Cerebellar nuclear complex (tissue), 1 donor: ENCODE data around the gene ENPP7.

Experiments
- DNase-seq, 2 experiments: peaks; one replicate each; lab custom pipeline; 2025; lab: John Stamatoyannopoulos, UW

The ENPP7 gene

DNA sequence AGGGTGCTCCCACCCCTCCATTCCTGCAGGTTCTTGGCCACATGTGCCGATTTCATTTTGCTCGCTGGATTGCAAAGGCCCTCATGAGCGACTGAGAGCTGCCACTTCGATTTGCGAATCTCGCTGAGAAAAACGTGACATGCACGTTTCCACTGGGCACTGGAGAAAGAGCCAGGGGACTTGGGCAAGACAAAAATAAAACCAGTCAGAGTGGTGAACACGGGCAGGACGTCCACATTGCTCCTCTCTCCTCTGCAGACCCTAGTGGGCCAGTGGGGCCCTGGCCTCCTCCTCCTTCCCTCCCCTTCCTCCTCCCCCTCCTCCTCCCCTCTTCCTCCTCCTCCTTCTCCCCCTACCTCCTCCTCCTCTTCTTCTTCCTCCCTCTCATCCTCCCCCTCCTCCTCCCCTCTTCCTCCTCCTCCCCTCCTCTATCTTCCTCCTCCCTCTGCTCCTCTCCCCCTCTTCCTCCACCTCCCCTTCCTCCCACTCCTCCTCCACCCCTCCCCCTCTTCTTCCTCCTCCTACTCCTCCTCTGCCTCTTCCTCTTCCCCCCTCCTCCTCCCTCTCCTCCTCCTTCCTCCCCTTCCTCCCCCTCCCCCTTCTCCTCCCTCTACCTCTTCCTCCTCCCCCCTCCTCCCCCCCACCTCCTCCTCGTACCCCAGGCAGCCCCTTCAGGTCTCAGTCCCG, 28.1 kb upstream of the ENPP7 start:
- DNase-seq: no peak

GRCh38 chr17:79704691-79705090, 26.1 kb upstream of the ENPP7 start:
- no peak for DNase-seq

- no peak for DNase-seq
These were observed 25.1 kb upstream of the ENPP7 start for GRCh38 chr17:79705674-79706073.

GRCh38 chr17:79706931-79707850, 23.6 kb upstream of the ENPP7 start:
- peak; percentile 10 to 58 for DNase-seq

GRCh38 chr17:79707931-79708891, 22.5 kb upstream of the ENPP7 start:
- DNase-seq: no peak

DNA sequence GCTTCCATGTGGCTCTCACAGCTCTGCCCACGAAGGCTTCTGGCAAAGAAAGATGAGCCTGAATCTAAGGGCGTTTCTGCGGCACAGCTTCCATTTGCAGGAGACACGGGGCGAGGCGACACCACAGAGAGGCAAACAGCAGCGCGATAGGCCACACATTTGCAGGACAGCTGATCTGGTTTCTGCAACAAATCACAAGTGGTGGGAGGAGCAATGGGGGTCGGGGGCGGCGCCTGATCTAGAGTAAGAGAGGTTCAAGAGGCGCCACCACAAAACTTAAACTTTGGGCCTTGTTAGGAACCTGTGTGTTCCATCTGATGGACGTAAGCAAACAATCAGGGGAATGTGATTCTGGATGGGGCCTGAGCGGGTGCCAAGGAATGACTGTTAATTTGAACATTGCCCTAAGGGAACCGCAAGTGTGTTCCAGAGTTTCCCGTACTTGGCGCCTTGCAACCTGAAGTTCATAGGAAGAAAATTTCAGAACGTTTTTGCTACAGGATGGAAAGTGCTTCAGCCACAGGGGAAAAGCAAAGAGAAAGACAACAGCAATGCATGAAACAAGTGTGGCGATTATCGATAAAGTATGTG, 18.9 kb upstream of the ENPP7 start:
- no peak for DNase-seq

- DNase-seq: no peak
These were observed 17.4 kb upstream of the ENPP7 start for GRCh38 chr17:79713391-79713790.

GRCh38 chr17:79714176-79715097, 16.3 kb upstream of the ENPP7 start:
- no peak for DNase-seq

- no peak for DNase-seq
These were observed 15.4 kb upstream of the ENPP7 start for GRCh38 chr17:79715098-79715942.

- no peak for DNase-seq
These were observed 14.6 kb upstream of the ENPP7 start for GRCh38 chr17:79715943-79716797.

DNA sequence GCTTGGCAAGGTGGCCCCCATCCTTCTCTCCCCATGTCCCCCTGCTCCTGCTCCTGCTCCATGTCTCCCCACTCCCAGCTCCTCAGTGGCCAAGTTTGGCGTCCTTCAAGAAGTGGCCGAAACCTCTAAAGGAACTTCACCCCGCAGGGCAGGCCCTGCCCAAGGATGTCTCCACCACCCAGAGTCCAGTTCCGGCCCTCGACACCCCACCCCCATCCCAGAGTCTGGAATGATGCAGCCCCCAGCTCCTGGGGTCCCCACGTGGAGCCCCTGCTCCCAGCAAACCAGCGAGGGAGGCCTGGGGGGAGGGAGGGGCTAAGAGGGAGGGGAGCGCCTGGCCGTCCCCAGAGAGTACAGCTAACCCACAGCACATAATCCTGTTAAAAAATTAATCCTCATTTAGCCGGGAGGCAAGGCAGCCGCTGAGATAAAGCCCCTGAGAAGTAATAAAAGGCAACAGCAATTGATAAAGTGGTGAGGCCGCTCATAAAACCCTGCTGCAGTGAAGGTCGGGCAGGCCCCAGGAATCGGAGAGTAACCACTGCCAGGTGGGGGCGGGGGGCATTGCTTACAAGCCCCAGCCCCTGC, 9.9 kb upstream of the ENPP7 start:
- DNase-seq: no peak

- DNase-seq: no peak
These were observed 8.6 kb upstream of the ENPP7 start for GRCh38 chr17:79721993-79722671.

- no peak for DNase-seq
These were observed 8.0 kb upstream of the ENPP7 start for GRCh38 chr17:79722787-79723186.

- DNase-seq: peak; percentile 11 to 92
These were observed 2.4 kb upstream of the ENPP7 start for GRCh38 chr17:79728169-79728907.

DNA sequence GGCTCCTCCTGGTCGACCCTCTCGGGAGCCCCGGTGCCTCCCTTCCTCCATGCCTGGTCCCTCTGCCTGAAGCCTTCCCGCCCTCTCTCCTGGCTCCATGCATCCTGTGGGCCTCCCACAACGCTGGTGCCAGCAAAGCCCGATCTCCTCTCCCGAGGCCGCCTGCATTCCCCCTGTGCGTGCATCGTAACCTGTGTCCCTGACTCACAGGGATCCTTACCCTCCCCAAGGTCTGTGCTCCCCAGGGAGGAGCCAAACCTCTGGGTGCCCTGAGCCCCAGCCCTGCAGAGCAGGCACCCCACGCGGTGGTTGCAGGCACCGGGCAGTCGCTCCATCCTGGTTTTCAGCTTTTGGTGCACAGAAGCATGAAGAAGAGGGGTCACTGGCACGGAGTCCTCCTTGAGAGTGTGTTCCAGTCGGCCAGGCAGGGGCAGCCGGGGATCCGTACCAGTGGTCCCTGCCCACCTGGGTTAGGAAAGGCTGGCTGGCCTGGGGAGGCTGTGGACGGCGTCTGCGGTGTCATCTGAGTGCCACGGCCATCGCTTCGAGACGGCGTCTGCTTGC, 1.8 kb upstream of the ENPP7 start:
- DNase-seq: no peak

DNA sequence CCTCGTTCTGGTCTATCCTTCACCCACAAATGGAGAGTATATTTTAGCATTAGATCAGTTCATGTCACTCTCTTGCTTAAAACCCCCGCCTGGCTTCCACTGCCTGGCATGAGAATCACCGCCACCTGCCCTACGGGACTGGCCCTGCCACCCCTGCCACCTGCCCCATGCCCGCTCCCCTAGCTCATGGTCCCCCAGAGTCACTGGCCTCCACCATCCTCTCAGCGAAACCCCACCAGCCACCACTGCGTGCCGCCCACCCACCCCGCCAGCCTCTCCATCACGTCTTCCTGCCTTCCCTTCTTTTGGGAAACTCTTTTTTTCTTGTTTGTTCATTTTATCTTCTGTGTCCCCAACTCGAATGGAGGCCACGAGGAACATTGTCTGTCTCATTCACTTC, 982 bp upstream of the ENPP7 start:
- no peak for DNase-seq

GRCh38 chr17:79730437-79730768, 340 bp upstream of the ENPP7 start:
- DNase-seq: no peak
